DND-41 (cell line): Measurements from ENCODE around the gene RNF145.
"Not testable (repeated sequence)": the region's sequence is repeated elsewhere in the genome, so short reads cannot be mapped to it uniquely, and the experiment has no call there.

ENCODE experiments used
- CTCF ChIP-seq: IDR thresholded peaks from 2 replicates; pipeline ENCODE4 v1.5.1; 2012; ENCODE audit warnings: borderline replicate concordance, low read length, moderate library complexity, mild to moderate bottlenecking; ENCODE audit not compliant: poor library complexity, severe bottlenecking; ENCODE audit errors: extremely low read depth
- EZH2 ChIP-seq: IDR thresholded peaks from 3 replicates; pipeline ENCODE4 v1.6.1; 2012; ENCODE audit warnings: borderline replicate concordance, low read depth, mild to moderate bottlenecking, moderate library complexity, low read length, inconsistent platforms; ENCODE audit not compliant: severe bottlenecking

- not testable (repeated sequence) for TF ChIP-seq CTCF, EZH2
Observed at GRCh38 chr5:159145160-159145559, 64.2 kb downstream of the RNF145 start.
